K562 (cell line): Measurements from ENCODE around the gene WWOX.

Source experiments
- ADNP ChIP-seq: fragments of 200-800 bp; sonication (Bioruptor generic); IDR thresholded peaks from 2 replicates; pipeline ENCODE4 v1.6.1; 2016; ENCODE audit warnings: missing genetic modification characterization, missing compliant biosample characterization
- CBFA2T2 ChIP-seq: fragments of 450-650 bp; conservative IDR thresholded peaks from 2 replicates; pipeline ENCODE4 v1.6.1; 2017; ENCODE audit warnings: mild to moderate bottlenecking
- CTCF ChIP-seq, 3 experiments: IDR thresholded peaks in 2 of 3; conservative IDR thresholded peaks in 1 of 3; 2 replicates each; pipeline ENCODE4 v1.5.1; 2011 to 2012; ENCODE audit warnings: low read length in 3 of 3, mild to moderate bottlenecking in 3 of 3, control low read depth in 2 of 3, improper control_type of control experiment in 1 of 3, inconsistent platforms in 1 of 3, low read depth in 1 of 3, mixed read lengths in 1 of 3, moderate library complexity in 1 of 3; ENCODE audit not compliant: insufficient read depth in 2 of 3
- EZH2 ChIP-seq: IDR thresholded peaks from 2 replicates; pipeline ENCODE4 v1.6.1; 2012; ENCODE audit warnings: low read depth, mild to moderate bottlenecking, inconsistent platforms, low read length, borderline replicate concordance
- NFYB ChIP-seq: IDR thresholded peaks from 2 replicates; pipeline ENCODE4 v1.6.1; 2011; ENCODE audit warnings: mild to moderate bottlenecking, moderate library complexity; ENCODE audit not compliant: insufficient read length; ENCODE audit errors: extremely low read depth
- SMAD1 ChIP-seq: fragments of 150-350 bp; IDR thresholded peaks from 2 replicates; pipeline ENCODE4 v1.6.1; 2014; ENCODE audit warnings: low read length, low read depth; ENCODE audit not compliant: partially characterized antibody
- ZBTB17 ChIP-seq: fragments of 450-650 bp; formaldehyde crosslinking; IDR thresholded peaks from 2 replicates; pipeline ENCODE4 v1.4.0; 2020; ENCODE audit warnings: mild to moderate bottlenecking
- ZBTB9 ChIP-seq: fragments of 450-650 bp; formaldehyde crosslinking; IDR thresholded peaks from 2 replicates; pipeline ENCODE4 v1.4.0; 2020; ENCODE audit warnings: mild to moderate bottlenecking, moderate library complexity

- TF ChIP-seq NFYB (no peak), ADNP (tag) (no peak), ZBTB9 (CRISPR knock-in tag) (no peak), CTCF (IDR thresholded peaks at IDR 0.05 in 2 of 3, conservative IDR thresholded peaks at IDR 0.05 in 1 of 3; ENCODE audit: insufficient read depth in 2 of 3, low read depth in 1 of 3, low read length in 3 of 3) (no peak), EZH2 (no peak), CBFA2T2 (no peak), ZBTB17 (CRISPR knock-in tag) (no peak), SMAD1 (no peak)
Observed at GRCh38 chr16:78438632-78439031, 339.2 kb downstream of the WWOX start.
